GM23338 (cell line): ENCODE data around the gene MIA.

ENCODE experiments used
- CTCF ChIP-seq, 2 experiments: fragments of 200-600 bp in 1 of 2; sonication (generic) in 1 of 2; conservative IDR thresholded peaks; 2 replicates each; pipeline versions ENCODE4 v1.5.1 to v1.6.1; 2016 to 2017; ENCODE audit warnings: antibody characterized with exemption in 2 of 2, low read depth in 2 of 2, mild to moderate bottlenecking in 2 of 2, moderate library complexity in 1 of 2
- EZH2 ChIP-seq: fragments of 200-600 bp; sonication (generic); IDR thresholded peaks from one replicate; pipeline ENCODE4 v1.8.0; 2017; ENCODE audit warnings: antibody characterized with exemption, mild to moderate bottlenecking, low read depth; ENCODE audit not compliant: unreplicated experiment
- EZH2phosphoT487 ChIP-seq: fragments of 200-600 bp; sonication (generic); IDR thresholded peaks from one replicate; pipeline ENCODE4 v1.8.1; 2018; ENCODE audit warnings: antibody characterized with exemption; ENCODE audit not compliant: unreplicated experiment
- JUNB ChIP-seq: IDR thresholded peaks from one replicate; pipeline ENCODE4 v1.6.1; 2016; ENCODE audit warnings: antibody characterized with exemption; ENCODE audit not compliant: unreplicated experiment
- POLR2AphosphoS5 ChIP-seq: IDR thresholded peaks from 2 replicates; pipeline ENCODE4 v1.6.1; 2016; ENCODE audit warnings: antibody characterized with exemption, low read depth
- REST ChIP-seq: IDR thresholded peaks from one replicate; pipeline ENCODE4 v1.6.1; 2018; ENCODE audit warnings: antibody characterized with exemption; ENCODE audit not compliant: unreplicated experiment
- STAT1 ChIP-seq: IDR thresholded peaks from one replicate; pipeline ENCODE4 v1.6.1; 2016; ENCODE audit warnings: antibody characterized with exemption; ENCODE audit not compliant: unreplicated experiment

- TF ChIP-seq EZH2 (no peak), CTCF (conservative IDR thresholded peaks at IDR 0.05; ENCODE audit: low read depth in 2 of 2) (no peak), EZH2phosphoT487 (no peak), REST (no peak), POLR2AphosphoS5 (no peak), JUNB (no peak), STAT1 (no peak)
Measured at GRCh38 chr19:40737102-40737644, 38.1 kb upstream of the MIA start.
